ENCODE measurements around the gene PTPN2. TPM values are rescaled to one million over a fixed set of nuclear protein-coding genes. Genes with fewer than 3 reads are reported as not detected.

Gene PTPN2
- total RNA-seq, 4 donors from 2014 or later = 22.9 to 57.6 (median 37.5) TPM

GRCh38 chr18:12858991-12859390 lies 25.0 kb downstream of the PTPN2 start:
- Histone ChIP-seq H3K9me3 (no peaks in the 10 kb centered on the region), H3K27me3 (no peaks in the 10 kb centered on the region), H3K36me3 (no peaks in the 10 kb centered on the region), H3K4me3 (no peak overlapping the region), H3K27ac (no peak overlapping the region), H3K4me1 (no peaks in the 10 kb centered on the region)
- intact Hi-C loops (cut with DNase I; ENCODE audit: low total_unique reads) = no loop called here
- no peak for TF ChIP-seq POLR2A (IDR thresholded peaks at IDR 0.05)
- DNase-seq = no peak

GRCh38 chr18:12857991-12858544 lies 26.0 kb downstream of the PTPN2 start:
- H3K4me3 ChIP-seq = no peak overlapping the region
- no peaks in the 10 kb centered on the region for H3K9me3 ChIP-seq
- intact Hi-C loops (cut with DNase I; ENCODE audit: low total_unique reads) = no loop called here
- no peaks in the 10 kb centered on the region for H3K36me3 ChIP-seq
- no peak overlapping the region for H3K27ac ChIP-seq
- H3K4me1 ChIP-seq = no peaks in the 10 kb centered on the region
- DNase-seq = no peak
- no peaks in the 10 kb centered on the region for H3K27me3 ChIP-seq
- TF ChIP-seq CTCF (IDR thresholded peaks at IDR 0.05) = no peak

GRCh38 chr18:12857215-12857905 lies 26.7 kb downstream of the PTPN2 start:
- no peak for DNase-seq
- H3K27me3 ChIP-seq = no peaks in the 10 kb centered on the region
- no peaks in the 10 kb centered on the region for H3K4me1 ChIP-seq
- no peaks in the 10 kb centered on the region for H3K36me3 ChIP-seq
- H3K4me3 ChIP-seq = no peak overlapping the region
- TF ChIP-seq POLR2A (IDR thresholded peaks at IDR 0.05) = no peak
- no peak for TF ChIP-seq CTCF (IDR thresholded peaks at IDR 0.05)
- intact Hi-C loops (cut with DNase I; ENCODE audit: low total_unique reads) = no loop called here
- H3K27ac ChIP-seq = no peak overlapping the region
- no peaks in the 10 kb centered on the region for H3K9me3 ChIP-seq

GRCh38 chr18:12855916-12856315 lies 28.1 kb downstream of the PTPN2 start:
- Histone ChIP-seq H3K27me3 (no peaks in the 10 kb centered on the region), H3K4me3 (no peak overlapping the region), H3K27ac (no peak overlapping the region), H3K9me3 (no peaks in the 10 kb centered on the region), H3K36me3 (no peaks in the 10 kb centered on the region), H3K4me1 (no peaks in the 10 kb centered on the region)
- intact Hi-C loops (cut with DNase I; ENCODE audit: low total_unique reads) = no loop called here
- TF ChIP-seq POLR2A (IDR thresholded peaks at IDR 0.05) = no peak
- TF ChIP-seq CTCF (IDR thresholded peaks at IDR 0.05) = no peak
- DNase-seq = no peak

GRCh38 chr18:12852566-12853315 lies 31.3 kb downstream of the PTPN2 start:
- H3K27ac ChIP-seq = no peak overlapping the region
- DNase-seq = no peak
- no peaks in the 10 kb centered on the region for H3K27me3 ChIP-seq

More at GRCh38 chr18:12852566-12853315, 31.3 kb downstream of the PTPN2 start:
- Histone ChIP-seq H3K4me1 (no peaks in the 10 kb centered on the region), H3K9me3 (no peaks in the 10 kb centered on the region), H3K36me3 (no peaks in the 10 kb centered on the region), H3K4me3 (no peak overlapping the region)
- intact Hi-C loops (cut with DNase I; ENCODE audit: low total_unique reads) = no loop called here
- TF ChIP-seq CTCF (IDR thresholded peaks at IDR 0.05) (no peak), POLR2A (IDR thresholded peaks at IDR 0.05) (no peak)

Measured in uterus (tissue), 4 donors.